GM10266 (cell line): ENCODE data around the gene BCORL1.

ENCODE experiments used
- DNase-seq: peaks from one replicate; pipeline ENCODE4 v3.0.0; 2012; ENCODE audit errors: extremely low spot score
- CTCF ChIP-seq: IDR thresholded peaks from 2 replicates; pipeline ENCODE4 v1.5.1; 2012; ENCODE audit warnings: mild to moderate bottlenecking, low read depth; ENCODE audit not compliant: control insufficient read depth, insufficient read depth; ENCODE audit errors: missing control alignments

The BCORL1 gene

GRCh38 chrX:129963729-129964128, 18.7 kb upstream of the BCORL1 start:
- TF ChIP-seq CTCF: no peak
- DNase-seq: no peak

GRCh38 chrX:129965166-129965565, 17.3 kb upstream of the BCORL1 start:
- TF ChIP-seq CTCF: no peak
- no peak for DNase-seq

- TF ChIP-seq CTCF: no peak
Observed at GRCh38 chrX:129968968-129969367, 13.5 kb upstream of the BCORL1 start.

GRCh38 chrX:129976441-129976840, 6.0 kb upstream of the BCORL1 start:
- no peak for DNase-seq
- no peak for TF ChIP-seq CTCF

More at GRCh38 chrX:129968968-129969367, 13.5 kb upstream of the BCORL1 start:
- DNase-seq: no peak

- TF ChIP-seq CTCF: no peak
- no peak for DNase-seq
Observed at GRCh38 chrX:129979207-129979920, 3.1 kb upstream of the BCORL1 start.

GRCh38 chrX:129980001-129980401, 2.4 kb upstream of the BCORL1 start:
- DNase-seq: peak; percentile 59
- TF ChIP-seq CTCF: no peak

- peak; percentile 48 for DNase-seq
Observed at GRCh38 chrX:129980540-129981199, 1.8 kb upstream of the BCORL1 start.

More at GRCh38 chrX:129980540-129981199, 1.8 kb upstream of the BCORL1 start:
- no peak for TF ChIP-seq CTCF
